GM12878 (cell line): ENCODE results near the gene ADCY7. TPM values are rescaled to one million over a fixed set of nuclear protein-coding genes. Genes with fewer than 3 reads are reported as not detected.
"Not testable (repeated sequence)": the region's sequence is repeated elsewhere in the genome, so short reads cannot be mapped to it uniquely, and the experiment has no call there.

Source experiments
- ATAC-seq: fragments of 200-7000 bp; cut with Tn5 transposase; 3 replicates; pipeline ENCODE4 v1.9.1; 2020; ENCODE audit warnings: mild to moderate bottlenecking, moderate library complexity
- BruUV-seq: library from RNA; stranded (reverse); fragments of 400-500 nt; replicated peaks from 2 replicates; lab custom pipeline; 2021; lab: Mats Ljungman, UMichigan
- CTCF ChIA-PET: fragments of 300-600 bp; sonication (Branson Sonifier 250); formaldehyde crosslinking; extraction: SDS; loops from one replicate; lab custom pipeline; 2021; ENCODE audit warnings: inconsistent platforms; lab: Yijun Ruan, JAX
- POLR2A ChIA-PET: fragments of 350-600 bp; formaldehyde crosslinking; extraction: SDS; loops from one replicate; lab custom pipeline; 2021; ENCODE audit warnings: inconsistent platforms; lab: Charles Lee
- RAD21 ChIA-PET: fragments of 300-600 bp; sonication (Branson Sonifier 250); formaldehyde crosslinking; loops from one replicate; lab custom pipeline; 2023; ENCODE audit warnings: antibody characterized with exemption; ENCODE audit not compliant: unreplicated experiment; lab: Charles Lee
- SMC1A ChIA-PET: fragments of 300-600 bp; sonication (Branson Sonifier 250); formaldehyde crosslinking; loops from one replicate; lab custom pipeline; 2023; ENCODE audit not compliant: unreplicated experiment, uncharacterized antibody; lab: Charles Lee
- DNase-seq: peaks from one replicate; pipeline ENCODE4 v3.0.0-alpha.2; 2011; ENCODE audit warnings: low read depth, low spot score
- FAIRE-seq: peaks from 3 replicates; lab custom pipeline; 2011; peaks lifted over from hg19 to GRCh38; lab: Jason Lieb, UNC
- H2AFZ ChIP-seq: 2 replicates; pipeline ENCODE4 v1.6.0; 2011; ENCODE audit warnings: low read depth, low read length, control low read depth; ENCODE audit not compliant: control insufficient read depth
- H3K27ac ChIP-seq: 2 replicates; pipeline ENCODE4 v1.5.1; 2011; ENCODE audit warnings: control low read depth; ENCODE audit not compliant: control insufficient read depth, insufficient read depth
- H3K27me3 ChIP-seq, 2 experiments: replicated peaks in 1 of 2; 2 replicates each; pipeline versions ENCODE4 v1.6.0 to v1.6.1; 2011; ENCODE audit warnings: low read length in 1 of 2; ENCODE audit not compliant: control insufficient read depth in 2 of 2, insufficient read depth in 2 of 2
- H3K36me3 ChIP-seq, 2 experiments: 2 replicates each; pipeline ENCODE4 v1.5.1; 2011; ENCODE audit warnings: low read length in 1 of 2; ENCODE audit not compliant: control insufficient read depth in 2 of 2, insufficient read depth in 2 of 2
- H3K4me1 ChIP-seq: 2 replicates; pipeline ENCODE4 v1.6.1; 2011; ENCODE audit warnings: mild to moderate bottlenecking, low read length, moderate library complexity, mixed read lengths; ENCODE audit not compliant: control insufficient read depth, insufficient read depth
- H3K4me2 ChIP-seq: 2 replicates; pipeline ENCODE4 v1.6.0; 2011; ENCODE audit warnings: control low read depth; ENCODE audit not compliant: control insufficient read depth, insufficient read depth
- H3K4me3 ChIP-seq: fragments of 200-600 bp; sonication (generic); 2 replicates; pipeline ENCODE4 v1.5.1; 2016
- H3K79me2 ChIP-seq: 2 replicates; pipeline ENCODE4 v1.6.0; 2011; ENCODE audit warnings: low read length; ENCODE audit not compliant: control insufficient read depth, insufficient read depth
- H3K9ac ChIP-seq: 2 replicates; pipeline ENCODE4 v1.8.0; 2011; ENCODE audit warnings: low read length, control low read depth, mixed read lengths; ENCODE audit not compliant: control insufficient read depth, insufficient read depth
- H3K9me3 ChIP-seq: replicated peaks from 3 replicates; pipeline ENCODE4 v1.5.1; 2011; ENCODE audit warnings: mild to moderate bottlenecking, low read length; ENCODE audit not compliant: control insufficient read depth, insufficient read depth
- H4K20me1 ChIP-seq: 2 replicates; pipeline ENCODE4 v1.6.0; 2011; ENCODE audit not compliant: control insufficient read depth, insufficient read depth
- EED ChIP-seq: sonication (generic); IDR thresholded peaks from 2 replicates; pipeline ENCODE4 v1.6.1; 2016; ENCODE audit warnings: antibody characterized with exemption, low read depth
- GATAD2B ChIP-seq: fragments of 450-650 bp; conservative IDR thresholded peaks from 2 replicates; pipeline ENCODE4 v1.6.1; 2017; ENCODE audit warnings: low read depth, mild to moderate bottlenecking, moderate library complexity
- JUNB ChIP-seq: IDR thresholded peaks from 2 replicates; pipeline ENCODE4 v1.6.1; 2016; ENCODE audit warnings: antibody characterized with exemption, mild to moderate bottlenecking
- SRF ChIP-seq, 2 experiments: IDR thresholded peaks; 2 replicates each; pipeline ENCODE4 v1.6.1; 2011; ENCODE audit warnings: low read depth in 2 of 2, low read length in 2 of 2, mild to moderate bottlenecking in 1 of 2, moderate library complexity in 1 of 2
- WGBS: methylation state at CpG from one replicate; pipeline ENCODE4 v1.1.6; 2016; ENCODE audit warnings: low lambda C conversion rate; ENCODE audit not compliant: insufficient replicate concordance, insufficient coverage; ENCODE audit errors: missing lambda C conversion rate; 5-methylcytosine and 5-hydroxymethylcytosine counted together
- in situ Hi-C: fragments of 300-500 bp; cut with MboI; formaldehyde crosslinking; loops from 9 replicates; pipeline ENCODE4 v1.14.3; 2018; ENCODE audit warnings: mixed read lengths
- intact Hi-C: fragments of 100-400 bp; cut with micrococcal nuclease; formaldehyde crosslinking; loops from one replicate; pipeline ENCODE4 v1.14.2; 2022; ENCODE audit not compliant: unreplicated experiment
- polyA plus RNA-seq, 11 experiments: library from polyadenylated mRNA; depleted of rRNA in 4 of 11; unstranded in 6 of 11; stranded (reverse) in 5 of 11; fragments of >200 nt; fragmentation: Nextera tagmentation in 4 of 11; fragmentation: Illumina TruSeq in 1 of 11; extraction: Ambion mirVana in 4 of 11; extraction: Trizol in 1 of 11; gene quantifications; 1 replicate in 1 of 11; 2 replicates in 10 of 11; pipeline versions ENCODE4 v1.2.1 to v1.2.3, GENCODE V29; 2011 to 2016; ENCODE audit warnings: inconsistent platforms in 2 of 11, missing spikeins in 2 of 11, low read depth in 1 of 11
- total RNA-seq, 4 experiments: library from RNA; depleted of rRNA in 3 of 4; stranded (reverse); fragments of >200 nt in 3 of 4; fragmentation: Illumina TruSeq in 1 of 4; extraction: Trizol in 1 of 4; gene quantifications; 2 replicates each; pipeline versions ENCODE4 v1.2.1 to v1.2.3, GENCODE V29; 2013 to 2021
- TF ChIP-seq, protein P1 (sequence below): IDR thresholded peaks from 2 replicates; pipeline ENCODE4 v1.6.1; 2012; ENCODE audit warnings: low read depth, low read length, improper control_type of control experiment
- TF ChIP-seq, protein P2 (sequence below): IDR thresholded peaks from 2 replicates; pipeline ENCODE4 v1.6.1; 2012; ENCODE audit warnings: low read length, inconsistent platforms
- TF ChIP-seq, protein P3 (sequence below): fragments of 450-650 bp; IDR thresholded peaks from 2 replicates; pipeline ENCODE4 v1.6.1; 2018; ENCODE audit warnings: borderline replicate concordance, mild to moderate bottlenecking; ENCODE audit not compliant: partially characterized antibody

Gene ADCY7
- total and polyA plus RNA-seq, 10 of the 15 experiments (the other 5 are each of a cell fraction or from before 2014, with no cell fraction given) = 1.2 to 87.9 (median 24.4) TPM

DNA sequence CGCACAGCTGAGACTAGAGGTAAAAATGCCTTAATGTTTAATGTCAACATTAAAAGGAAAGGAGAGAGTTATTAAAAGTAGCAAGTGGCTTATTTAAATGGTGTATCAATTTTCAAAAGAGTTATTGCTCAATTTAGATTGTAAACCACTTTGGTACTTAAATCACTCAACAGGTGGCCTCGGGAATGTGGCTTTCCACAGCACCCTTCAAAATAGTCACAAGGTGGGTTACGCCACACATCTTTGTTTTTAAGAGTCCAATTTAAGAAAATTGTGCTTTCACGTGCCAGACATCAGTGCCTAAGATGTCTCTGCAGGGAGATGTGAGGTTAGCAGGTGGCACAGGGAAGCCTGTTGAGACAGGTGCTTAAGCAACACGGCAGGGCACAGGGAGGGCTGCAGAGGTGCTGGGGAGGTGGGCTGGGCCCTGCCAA, 27.5 kb upstream of the ADCY7 start (continued):
- no peak for TF ChIP-seq SRF (IDR thresholded peaks at IDR 0.05; ENCODE audit: low read depth in 2 of 2, low read length in 2 of 2)

DNA sequence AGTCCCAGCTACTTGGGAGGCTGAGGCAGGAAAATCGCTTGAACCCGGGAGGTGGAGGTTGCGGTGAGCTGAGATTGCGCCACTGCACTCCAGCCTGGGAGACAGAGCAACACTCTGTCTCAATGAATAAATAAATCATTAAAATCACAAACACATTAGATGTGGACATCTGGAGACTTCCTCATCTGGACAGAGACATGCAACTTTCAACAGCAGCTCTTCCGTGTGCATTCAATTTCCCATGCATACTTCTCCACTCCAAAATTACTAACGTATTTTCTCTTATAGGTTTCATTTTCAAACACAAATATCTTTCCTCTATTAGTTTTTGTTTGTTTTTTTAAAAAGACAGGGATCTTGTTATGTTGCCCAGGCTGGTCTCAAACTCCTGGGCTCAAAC, 23.3 kb upstream of the ADCY7 start:
- POLR2A ChIA-PET, BruUV-seq, FAIRE-seq, H3K27me3 ChIP-seq, H3K9me3 ChIP-seq, H3K9ac ChIP-seq, H3K36me3 ChIP-seq, H3K4me2 ChIP-seq, H4K20me1 ChIP-seq, RAD21 ChIA-PET, in situ Hi-C loops, H2AFZ ChIP-seq, DNase-seq, H3K4me3 ChIP-seq, ATAC-seq, H3K4me1 ChIP-seq, H3K27ac ChIP-seq, H3K79me2 ChIP-seq: not testable (repeated sequence)
- ChIA-PET CTCF (interaction anchor here (1.5 to 11.2 kb wide), 4 partner anchors 84 to 218 kb away, joined by 3 to 102 read pairs (median 4); partner anchors contain the start of gene CNEP1R1), SMC1A (interaction anchor here (1.0 kb wide), 1 partner anchor 36 kb away, joined by 3 read pairs; no protein-coding TSS in a partner anchor)
- WGBS = 78% methylated on average over 6 of the region's 6 CpGs
- intact Hi-C loops = loop anchor here (10.0 kb wide), 2 partner anchors 112 to 562 kb away; no protein-coding TSS in a partner anchor

DNA sequence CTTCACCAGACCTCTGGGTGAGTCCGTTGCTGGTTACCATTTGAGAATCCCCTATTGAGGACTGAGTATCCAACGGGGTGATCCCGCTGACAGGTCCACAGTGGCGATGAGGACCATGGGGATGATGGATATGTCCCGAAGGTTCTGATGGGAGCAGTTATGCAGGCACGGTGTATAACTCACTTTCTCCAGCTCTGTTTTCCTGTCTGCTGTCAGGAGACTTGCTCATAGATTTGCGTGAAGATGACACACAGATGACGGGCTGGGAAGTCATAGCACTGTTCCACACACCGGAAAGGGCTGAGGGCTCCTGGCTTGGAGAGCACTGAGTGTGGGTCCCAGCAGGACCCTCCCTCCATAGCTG, 22.2 kb upstream of the ADCY7 start:
- no peak for ATAC-seq
- BruUV-seq = no TSS peak
- no peak for DNase-seq
- Histone ChIP-seq H2AFZ (no peak overlapping the region), H3K9ac (no peak overlapping the region), H3K4me2 (no peak overlapping the region), H3K27ac (no peak overlapping the region), H3K36me3 (no peaks in the 10 kb centered on the region), H3K4me1 (no peaks in the 10 kb centered on the region), H3K9me3 (no peaks in the 10 kb centered on the region), H3K27me3 (no peaks in the 10 kb centered on the region), H4K20me1 (no peaks in the 10 kb centered on the region), H3K79me2 (no peaks in the 10 kb centered on the region), H3K4me3 (no peak overlapping the region)
- no peak for FAIRE-seq
- ChIA-PET SMC1A (interaction anchor here (1.3 kb wide), 2 partner anchors 11 to 219 kb away, joined by 4 read pairs; partner anchors contain the start of gene CNEP1R1), RAD21 (interaction anchor here (0.7 to 2.9 kb wide), 3 partner anchors 36 to 219 kb away, joined by 3 to 12 read pairs (median 3); partner anchors contain the start of gene CNEP1R1), CTCF (interaction anchor here (1.0 to 11.2 kb wide), 2 partner anchors 84 to 113 kb away, joined by 3 to 102 read pairs; no protein-coding TSS in a partner anchor), POLR2A (no interaction called here)
- WGBS = 72% methylated on average over 9 of the region's 9 CpGs
- in situ Hi-C loops (no loop called here), intact Hi-C loops (loop anchor here (10.0 kb wide), 2 partner anchors 111 to 561 kb away; no protein-coding TSS in a partner anchor)
- TF ChIP-seq GATAD2B (no peak), JUNB (no peak), EED (no peak)
- TF ChIP-seq, protein P1, sequence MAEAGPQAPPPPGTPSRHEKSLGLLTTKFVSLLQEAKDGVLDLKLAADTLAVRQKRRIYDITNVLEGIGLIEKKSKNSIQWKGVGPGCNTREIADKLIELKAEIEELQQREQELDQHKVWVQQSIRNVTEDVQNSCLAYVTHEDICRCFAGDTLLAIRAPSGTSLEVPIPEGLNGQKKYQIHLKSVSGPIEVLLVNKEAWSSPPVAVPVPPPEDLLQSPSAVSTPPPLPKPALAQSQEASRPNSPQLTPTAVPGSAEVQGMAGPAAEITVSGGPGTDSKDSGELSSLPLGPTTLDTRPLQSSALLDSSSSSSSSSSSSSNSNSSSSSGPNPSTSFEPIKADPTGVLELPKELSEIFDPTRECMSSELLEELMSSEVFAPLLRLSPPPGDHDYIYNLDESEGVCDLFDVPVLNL = no peak
- TF ChIP-seq, protein P2, sequence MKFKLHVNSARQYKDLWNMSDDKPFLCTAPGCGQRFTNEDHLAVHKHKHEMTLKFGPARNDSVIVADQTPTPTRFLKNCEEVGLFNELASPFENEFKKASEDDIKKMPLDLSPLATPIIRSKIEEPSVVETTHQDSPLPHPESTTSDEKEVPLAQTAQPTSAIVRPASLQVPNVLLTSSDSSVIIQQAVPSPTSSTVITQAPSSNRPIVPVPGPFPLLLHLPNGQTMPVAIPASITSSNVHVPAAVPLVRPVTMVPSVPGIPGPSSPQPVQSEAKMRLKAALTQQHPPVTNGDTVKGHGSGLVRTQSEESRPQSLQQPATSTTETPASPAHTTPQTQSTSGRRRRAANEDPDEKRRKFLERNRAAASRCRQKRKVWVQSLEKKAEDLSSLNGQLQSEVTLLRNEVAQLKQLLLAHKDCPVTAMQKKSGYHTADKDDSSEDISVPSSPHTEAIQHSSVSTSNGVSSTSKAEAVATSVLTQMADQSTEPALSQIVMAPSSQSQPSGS = no peak
- TF ChIP-seq, protein P3, sequence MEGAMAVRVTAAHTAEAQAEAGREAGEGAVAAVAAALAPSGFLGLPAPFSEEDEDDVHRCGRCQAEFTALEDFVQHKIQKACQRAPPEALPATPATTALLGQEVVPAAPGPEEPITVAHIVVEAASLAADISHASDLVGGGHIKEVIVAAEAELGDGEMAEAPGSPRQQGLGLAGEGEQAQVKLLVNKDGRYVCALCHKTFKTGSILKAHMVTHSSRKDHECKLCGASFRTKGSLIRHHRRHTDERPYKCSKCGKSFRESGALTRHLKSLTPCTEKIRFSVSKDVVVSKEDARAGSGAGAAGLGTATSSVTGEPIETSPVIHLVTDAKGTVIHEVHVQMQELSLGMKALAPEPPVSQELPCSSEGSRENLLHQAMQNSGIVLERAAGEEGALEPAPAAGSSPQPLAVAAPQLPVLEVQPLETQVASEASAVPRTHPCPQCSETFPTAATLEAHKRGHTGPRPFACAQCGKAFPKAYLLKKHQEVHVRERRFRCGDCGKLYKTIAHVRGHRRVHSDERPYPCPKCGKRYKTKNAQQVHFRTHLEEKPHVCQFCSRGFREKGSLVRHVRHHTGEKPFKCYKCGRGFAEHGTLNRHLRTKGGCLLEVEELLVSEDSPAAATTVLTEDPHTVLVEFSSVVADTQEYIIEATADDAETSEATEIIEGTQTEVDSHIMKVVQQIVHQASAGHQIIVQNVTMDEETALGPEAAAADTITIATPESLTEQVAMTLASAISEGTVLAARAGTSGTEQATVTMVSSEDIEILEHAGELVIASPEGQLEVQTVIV = no peak
